Measurements from ENCODE around the gene ZNF70.

Gene ZNF70

GRCh38 chr22:23750714-23751440, at the start of gene ZNF70:
TSS of gene ZNF70 (minus strand) at chr22:23751112. CDS start at chr22:23745140, 5,972 bp downstream.
- no peak for DNase-seq

GRCh38 chr22:23796461-23796860, 45.5 kb upstream of the ZNF70 start:
- no peak for DNase-seq

GRCh38 chr22:23793326-23793725, 42.4 kb upstream of the ZNF70 start:
- DNase-seq: no peak

GRCh38 chr22:23791738-23792645, 41.1 kb upstream of the ZNF70 start:
- no peak for DNase-seq

GRCh38 chr22:23790819-23791737, 40.2 kb upstream of the ZNF70 start:
- no peak for DNase-seq

- DNase-seq: no peak
Observed at GRCh38 chr22:23789638-23790037, 38.7 kb upstream of the ZNF70 start.

- no peak for DNase-seq
Observed at GRCh38 chr22:23789121-23789520, 38.2 kb upstream of the ZNF70 start.

- no peak for DNase-seq
Observed at GRCh38 chr22:23787910-23788309, 37.0 kb upstream of the ZNF70 start.

GRCh38 chr22:23787600-23787896, 36.6 kb upstream of the ZNF70 start:
- DNase-seq: no peak

GRCh38 chr22:23786752-23787599, 36.1 kb upstream of the ZNF70 start, which contains the start of gene SMARCB1:
TSS of gene SMARCB1 (plus strand) at chr22:23786966. CDS start at chr22:23787170, 204 bp downstream.
- DNase-seq: no peak

GRCh38 chr22:23786261-23786710, 35.4 kb upstream of the ZNF70 start:
- DNase-seq: no peak

GRCh38 chr22:23784215-23784732, 33.4 kb upstream of the ZNF70 start:
- no peak for DNase-seq

- DNase-seq: no peak
Observed at GRCh38 chr22:23783265-23784150, 32.6 kb upstream of the ZNF70 start.

- no peak for DNase-seq
Observed at GRCh38 chr22:23782703-23783102, 31.8 kb upstream of the ZNF70 start.

- no peak for DNase-seq
Observed at GRCh38 chr22:23782252-23782651, 31.3 kb upstream of the ZNF70 start.

GRCh38 chr22:23781511-23782183, 30.7 kb upstream of the ZNF70 start:
- DNase-seq: no peak

GRCh38 chr22:23781065-23781464, 30.2 kb upstream of the ZNF70 start:
- DNase-seq: no peak

- no peak for DNase-seq
Observed at GRCh38 chr22:23780146-23780748, 29.3 kb upstream of the ZNF70 start.

GRCh38 chr22:23779731-23780130, 28.8 kb upstream of the ZNF70 start:
- no peak for DNase-seq

GRCh38 chr22:23779083-23779482, 28.2 kb upstream of the ZNF70 start:
- no peak for DNase-seq
